Hematopoietic multipotent progenitor cell treated with erythropoietin and hydrocortisone succinate and interleukin-3 and kit ligand, for 4 days (in vitro differentiated cells): ENCODE measurements around the gene LRRC15.

Source experiments
- DNase-seq: peaks from one replicate; pipeline ENCODE4 v3.0.0-alpha.2; 2015

Gene LRRC15

DNA sequence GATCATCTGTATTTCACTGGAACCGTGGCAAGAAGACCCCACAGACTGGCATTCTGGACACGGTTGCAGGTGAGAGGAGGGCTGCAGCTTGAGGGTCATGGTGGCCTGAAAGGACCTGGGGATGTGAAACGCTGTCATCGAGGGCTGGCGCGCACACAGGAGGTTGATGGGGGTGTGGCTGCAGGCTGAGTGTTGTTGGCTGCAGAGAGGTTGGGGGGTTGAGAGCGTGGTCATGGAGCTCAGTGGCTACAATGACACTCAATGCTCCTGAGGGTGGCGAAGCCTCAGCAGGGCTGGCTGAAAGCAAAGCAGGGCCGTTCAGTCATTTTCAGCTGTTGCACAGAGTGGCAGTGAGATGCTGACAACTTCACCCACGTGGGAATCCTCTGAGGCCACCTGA, 39.4 kb downstream of the LRRC15 start:
- DNase-seq = no peak

- no peak for DNase-seq
Measured at GRCh38 chr3:194329583-194329965, 40.0 kb downstream of the LRRC15 start.

DNA sequence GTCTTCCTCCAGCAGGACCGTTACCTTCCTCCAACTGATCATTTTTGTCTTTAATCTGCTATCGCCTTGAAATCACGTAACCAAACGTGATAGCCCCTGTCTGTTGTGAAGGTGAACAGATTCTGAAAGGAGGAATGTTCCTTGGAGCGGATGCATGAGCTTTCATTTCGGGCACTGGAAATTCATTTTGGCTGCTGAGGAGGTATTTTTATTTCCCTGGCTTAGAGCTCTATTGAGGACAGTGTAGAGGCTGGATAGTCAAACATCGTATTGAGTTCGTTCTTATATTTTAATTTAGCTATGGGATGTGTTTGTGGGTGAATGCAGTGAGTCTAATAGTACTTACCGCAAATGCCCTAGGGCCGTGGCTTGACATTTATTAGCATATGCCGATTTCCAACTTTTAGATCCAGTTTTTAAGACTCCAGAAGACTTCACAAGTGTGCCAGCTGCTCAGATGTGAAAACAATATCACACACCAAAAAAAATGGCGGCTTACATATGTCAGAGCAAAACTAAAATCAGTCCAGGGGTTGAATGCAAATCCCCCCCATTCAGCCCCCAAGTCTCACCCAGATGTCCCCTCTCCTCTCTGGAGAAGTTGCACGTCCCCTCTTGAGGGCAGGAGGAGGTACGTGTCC, 40.5 kb downstream of the LRRC15 start:
- no peak for DNase-seq

GRCh38 chr3:194328053-194328657, 41.4 kb downstream of the LRRC15 start:
- DNase-seq = peak; percentile 60

DNA sequence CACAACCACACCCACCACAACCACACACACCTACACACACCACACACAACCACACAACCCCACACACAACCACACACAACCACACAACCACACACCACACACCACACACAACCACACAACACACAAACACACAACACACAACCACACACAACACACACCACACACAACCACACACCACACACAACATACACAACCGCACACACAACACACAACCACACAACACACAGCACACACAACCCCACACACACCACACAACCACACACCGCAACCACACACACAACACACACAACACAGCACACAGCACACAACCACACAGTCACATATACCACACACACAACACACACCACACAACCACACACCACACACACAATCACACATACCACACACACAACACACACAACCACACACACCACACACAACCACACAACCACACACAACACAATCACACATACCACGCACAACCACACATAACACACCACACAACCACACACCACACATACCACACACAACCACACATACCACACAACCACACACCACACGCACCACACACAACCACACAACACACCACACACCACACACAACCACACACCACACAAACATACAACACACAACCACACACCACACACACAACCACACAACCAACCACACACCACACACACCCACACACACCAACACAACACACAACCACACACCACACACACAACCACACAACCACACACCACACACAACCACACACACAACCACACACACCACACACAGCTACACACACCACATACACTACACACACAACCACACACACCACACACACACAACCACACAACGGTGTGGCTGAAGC, 42.1 kb downstream of the LRRC15 start:
- no peak for DNase-seq

GRCh38 chr3:194326968-194327217, 42.6 kb downstream of the LRRC15 start:
- DNase-seq = no peak

- DNase-seq = peak; percentile 47
Measured at GRCh38 chr3:194326192-194326967, 43.2 kb downstream of the LRRC15 start.

DNA sequence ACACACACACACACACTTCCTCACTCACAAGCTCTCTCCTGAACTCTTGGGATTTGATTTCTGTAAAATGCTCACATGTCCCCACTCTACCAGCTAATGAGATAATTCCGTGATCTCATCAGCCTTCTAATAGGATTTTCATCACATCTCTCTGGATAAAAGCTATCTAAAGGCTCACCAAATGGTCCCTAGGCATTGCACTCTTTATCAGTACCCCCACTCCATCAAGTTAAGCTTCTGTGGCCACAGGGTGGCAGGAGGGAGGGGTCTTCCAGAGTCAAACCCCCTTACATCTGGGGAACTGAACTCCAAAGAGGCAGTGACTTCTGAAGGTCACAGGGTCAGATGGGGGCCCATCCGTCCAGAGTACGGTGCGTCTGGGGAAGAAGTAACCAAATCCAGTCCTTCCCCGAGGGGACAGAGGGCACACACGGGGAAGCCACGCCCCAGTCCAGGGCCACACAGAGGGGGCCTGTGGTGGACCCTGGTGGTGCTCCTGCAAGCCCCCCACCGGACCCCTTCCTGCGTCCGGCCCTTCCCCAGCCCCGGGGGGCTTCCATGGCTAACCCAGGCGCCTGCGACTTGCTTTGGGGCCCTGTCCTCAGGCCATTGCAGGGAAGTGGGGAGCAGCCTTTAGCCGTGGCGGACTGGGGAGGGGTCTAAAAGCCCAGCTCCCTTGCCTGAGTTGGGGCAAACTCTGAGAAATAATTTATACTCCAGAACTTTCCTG, 44.0 kb downstream of the LRRC15 start:
- peak; percentile 58 for DNase-seq

DNA sequence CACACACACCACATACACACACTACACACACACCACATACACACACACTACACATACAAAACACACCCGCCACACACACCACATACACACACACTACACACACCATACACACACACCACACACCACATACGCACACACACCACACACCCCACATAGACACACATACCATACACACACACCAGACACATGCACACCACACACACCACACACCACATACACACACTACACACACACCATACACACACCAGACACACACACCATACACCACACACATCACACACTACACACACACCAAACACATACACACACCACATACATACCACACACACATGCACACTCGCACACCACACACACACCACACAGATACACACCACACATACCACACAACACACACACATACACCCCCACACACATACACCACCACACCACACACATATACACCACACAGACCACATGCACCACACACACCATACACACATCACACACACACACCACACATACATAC, 44.7 kb downstream of the LRRC15 start:
- DNase-seq = no peak

- peak; percentile 86 for DNase-seq
Measured at GRCh38 chr3:194323785-194324735, 45.5 kb downstream of the LRRC15 start.

DNA sequence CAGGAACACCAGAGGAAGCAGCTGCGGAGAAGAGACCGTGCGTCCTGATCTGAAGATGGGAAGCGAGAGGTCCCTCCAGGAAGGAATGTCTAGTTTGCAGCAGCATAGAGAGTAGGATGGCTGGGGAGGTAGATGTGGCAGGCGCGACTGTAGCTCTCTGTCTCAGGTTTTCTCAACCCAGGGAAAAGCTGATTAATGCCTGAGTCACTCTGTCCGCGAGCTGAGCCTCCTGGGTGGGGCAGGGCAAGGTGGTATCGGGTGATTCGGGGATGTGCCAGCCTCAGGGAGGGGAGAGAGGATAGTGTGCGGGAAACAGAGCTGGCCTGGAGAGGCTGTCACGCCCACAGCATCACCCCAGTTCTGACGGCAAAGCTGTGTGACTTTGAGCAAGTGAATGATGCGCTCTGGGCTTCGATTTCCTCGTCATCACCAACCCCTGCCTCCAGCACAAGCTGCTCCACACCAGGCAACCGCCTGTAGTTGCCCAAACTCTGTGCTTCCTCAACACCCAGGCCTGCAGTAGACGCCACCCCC, 46.8 kb downstream of the LRRC15 start:
- peak; percentile 87 for DNase-seq

GRCh38 chr3:194321693-194322640, 47.6 kb downstream of the LRRC15 start:
- no peak for DNase-seq

- no peak for DNase-seq
Measured at GRCh38 chr3:194320744-194321243, 48.7 kb downstream of the LRRC15 start.

- DNase-seq = no peak
Measured at GRCh38 chr3:194320100-194320499, 49.4 kb downstream of the LRRC15 start.

DNA sequence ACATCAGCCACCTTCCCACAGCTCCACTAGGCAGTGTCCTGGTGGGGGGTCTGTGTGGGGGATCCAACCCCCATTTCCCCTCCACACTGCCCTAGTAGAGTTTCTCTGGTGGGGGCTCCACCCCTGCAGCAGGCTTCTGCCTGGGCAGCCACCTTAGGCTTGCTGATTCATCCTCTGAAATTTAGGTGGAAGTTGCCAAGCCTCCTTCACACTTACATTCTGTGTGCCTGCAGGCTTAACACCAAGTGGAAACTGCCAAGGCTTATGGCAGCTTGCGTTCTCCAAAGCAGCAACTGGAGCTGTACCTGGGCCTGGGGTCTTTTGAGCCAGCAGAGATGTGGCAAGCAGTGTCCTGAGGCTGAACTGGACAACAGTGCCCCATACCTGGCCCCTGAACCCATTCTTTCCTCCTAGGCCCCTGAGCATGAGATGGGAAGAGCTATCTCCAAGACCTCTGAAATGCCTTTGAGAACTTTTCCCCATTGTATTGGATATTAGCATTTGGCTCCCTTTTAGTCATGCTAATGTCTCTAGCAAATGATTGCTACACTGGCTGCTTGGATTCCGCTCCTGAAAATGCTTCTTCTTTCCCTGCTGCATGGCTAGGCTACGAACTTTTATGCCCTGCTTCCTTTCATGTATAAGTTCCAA, 50.9 kb downstream of the LRRC15 start:
- DNase-seq = no peak

GRCh38 chr3:194316918-194317317, 52.6 kb downstream of the LRRC15 start:
- DNase-seq = no peak

DNA sequence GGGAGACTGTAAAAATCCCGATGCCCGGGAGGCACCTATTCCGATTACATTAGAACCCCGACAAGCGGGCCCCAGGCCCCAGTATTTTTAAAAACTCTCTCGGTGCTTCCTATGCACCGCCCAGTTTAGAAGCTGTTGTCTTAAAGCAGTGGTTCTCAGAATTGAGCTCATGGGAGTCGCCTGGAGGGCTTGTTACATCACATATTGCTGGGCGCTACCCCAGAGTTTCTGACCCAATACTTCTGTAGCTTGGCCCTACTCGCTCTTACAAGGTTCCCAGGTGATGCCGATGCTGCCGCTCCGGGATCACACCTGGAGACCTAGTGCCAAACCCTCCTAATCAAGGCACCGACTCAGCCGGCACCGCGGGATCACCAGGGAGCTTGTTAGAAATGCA, 53.6 kb downstream of the LRRC15 start:
- no peak for DNase-seq

- peak; percentile 91 for DNase-seq
Measured at GRCh38 chr3:194315088-194315964, 54.2 kb downstream of the LRRC15 start.
